Head of caudate nucleus (tissue), 42 donors: ENCODE results near the gene MYO1B.
"Not testable (repeated sequence)": the region's sequence is repeated elsewhere in the genome, so short reads cannot be mapped to it uniquely, and the experiment has no call there.

ENCODE experiments used
- DNase-seq, 42 donors: peaks; one replicate each; pipeline versions ENCODE4 v3.0.0 to v3.0.0-alpha.2; 2020 to 2021; ENCODE audit warnings: mixed read lengths in 7 of 42
- intact Hi-C: fragments of 100-400 bp; cut with DNase I; formaldehyde crosslinking; loops from one replicate; pipeline ENCODE4 v1.15.0; 2022

MYO1B gene

DNA sequence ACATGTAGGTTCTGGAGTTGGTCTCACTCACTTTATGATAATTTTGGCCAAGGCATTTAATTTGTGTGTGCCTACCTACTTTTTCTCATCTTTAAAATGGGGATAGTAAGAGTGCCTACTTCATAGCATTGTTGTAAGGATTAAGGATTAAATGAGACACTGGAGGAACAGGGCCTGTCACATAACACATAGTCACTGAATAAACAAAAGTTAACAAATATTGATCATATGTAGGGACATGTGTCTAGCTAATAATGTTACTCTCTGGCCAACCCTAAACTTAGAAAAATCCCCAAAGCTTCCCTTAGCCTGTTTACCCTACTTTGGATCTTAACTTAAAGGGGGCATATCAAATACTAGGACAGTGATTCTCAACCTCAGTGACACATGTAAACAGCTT, 169.9 kb downstream of the MYO1B start:
- intact Hi-C loops = no loop called here
- DNase-seq = no peak

DNA sequence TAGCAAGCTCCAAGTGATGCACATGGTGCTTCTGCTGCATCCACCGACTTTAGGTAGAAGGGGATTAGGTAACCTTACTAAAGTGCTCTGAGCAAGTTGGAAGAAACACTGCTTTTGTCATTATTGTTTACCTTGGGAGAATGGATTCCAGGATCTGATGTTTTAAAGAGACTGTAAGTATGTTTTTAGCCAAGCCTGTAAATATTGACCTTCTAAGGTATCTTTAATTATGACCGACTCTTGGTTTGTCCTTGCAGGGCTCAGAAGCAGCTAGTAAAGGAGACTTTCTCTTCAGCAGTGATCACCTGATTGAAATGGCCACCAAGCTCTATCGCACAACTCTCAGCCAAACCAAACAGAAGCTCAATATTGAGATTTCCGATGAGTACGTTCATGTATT, 170.7 kb downstream of the MYO1B start:
- intact Hi-C loops = no loop called here
- DNase-seq = no peak

DNA sequence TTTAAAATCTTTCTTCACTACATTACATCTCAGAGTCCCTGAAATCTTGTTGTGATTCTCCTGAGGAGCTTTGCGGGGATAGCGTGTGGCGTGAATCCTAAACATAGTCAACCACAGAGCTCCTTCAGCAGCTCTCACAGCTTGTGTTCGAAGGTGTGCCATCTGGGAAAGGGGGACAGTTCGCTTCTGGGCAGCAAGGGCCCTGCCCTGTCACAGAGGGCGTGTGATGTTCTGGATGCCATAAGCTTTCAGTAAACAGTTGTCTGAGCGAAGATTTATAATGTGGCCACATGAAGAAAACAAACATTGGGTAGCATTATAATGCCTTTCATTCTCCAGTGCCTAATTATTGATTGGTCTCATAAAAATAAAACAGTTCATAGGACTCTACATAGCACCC, 172.5 kb downstream of the MYO1B start:
- intact Hi-C loops = no loop called here
- no peak for DNase-seq

DNA sequence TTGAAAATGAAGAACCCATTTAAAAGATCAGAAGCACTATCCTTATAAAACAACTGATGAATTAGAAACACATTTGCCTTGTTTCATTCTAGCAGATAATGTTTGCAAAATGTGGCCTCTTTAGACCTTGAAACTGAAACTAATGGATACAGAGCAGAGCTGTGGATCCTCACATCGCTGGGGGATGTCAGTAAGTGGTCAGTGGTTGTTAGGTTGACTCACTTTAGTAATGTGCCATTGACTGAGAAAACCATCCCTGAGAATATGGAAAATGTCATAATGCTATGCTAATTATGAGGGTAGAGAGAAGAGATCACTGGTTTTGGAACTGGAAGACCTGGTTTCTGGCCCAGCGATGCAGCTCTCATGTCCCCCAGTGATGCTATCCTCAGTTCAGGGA, 176.7 kb downstream of the MYO1B start:
- intact Hi-C loops = no loop called here
- DNase-seq = no peak

DNA sequence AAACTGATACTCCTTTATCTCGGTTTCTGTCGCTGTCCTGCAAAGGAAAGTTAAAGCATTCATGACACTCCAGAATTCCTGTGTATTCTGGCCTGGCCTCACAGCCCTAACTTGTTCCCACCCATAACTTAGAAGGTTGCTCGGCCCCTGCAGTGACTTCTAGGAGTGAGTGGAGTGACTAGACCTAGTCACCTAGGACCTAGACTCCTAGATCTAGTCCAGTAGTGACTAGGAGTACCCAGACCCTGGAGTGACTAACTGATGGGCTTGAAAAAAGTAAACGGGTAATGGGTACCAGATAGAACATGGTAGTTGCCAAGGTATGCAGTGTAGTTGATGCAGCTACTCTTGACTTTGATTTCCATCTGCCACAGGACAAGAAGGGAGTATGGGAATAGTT, 181.8 kb downstream of the MYO1B start:
- intact Hi-C loops = no loop called here
- DNase-seq = no peak

DNA sequence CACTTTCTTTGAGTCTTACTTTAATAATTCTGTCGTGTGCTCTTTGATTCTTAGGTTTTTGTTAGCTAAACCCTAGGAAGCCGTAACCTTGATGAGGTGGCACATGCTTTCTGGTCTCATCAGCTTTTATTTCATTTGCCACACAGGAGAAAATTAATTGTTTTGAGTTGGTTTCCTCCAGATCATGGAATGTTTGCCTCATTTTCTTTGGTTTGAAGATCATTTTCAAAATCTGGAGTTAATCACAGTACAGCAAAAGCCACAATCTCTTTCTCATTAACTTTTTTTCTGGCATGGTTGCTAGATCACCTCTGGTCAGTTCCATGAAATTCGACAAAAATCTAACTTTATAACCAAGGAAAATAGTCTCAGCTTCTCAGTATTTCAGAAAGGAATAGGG, 182.9 kb downstream of the MYO1B start:
- no peak for DNase-seq

DNA sequence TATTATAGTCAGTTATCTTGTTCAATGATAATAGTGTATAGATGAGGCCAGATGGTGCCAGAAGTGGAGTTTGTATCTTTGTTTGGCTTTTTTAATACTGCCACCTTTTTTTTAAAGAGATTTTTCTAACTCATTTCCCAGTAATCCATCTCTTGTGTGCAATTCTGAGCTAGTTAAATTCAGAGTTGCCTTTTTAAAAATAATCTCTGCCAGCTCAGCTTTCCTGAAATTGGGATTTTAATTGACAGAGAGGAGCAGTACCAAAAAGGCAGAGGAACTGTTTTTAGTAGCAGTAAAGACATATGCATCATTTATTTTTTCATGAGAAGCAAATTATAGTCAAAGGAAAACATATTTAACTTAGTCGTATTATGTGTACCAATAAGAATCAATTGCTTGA, 185.3 kb downstream of the MYO1B start:
- no peak for DNase-seq
- intact Hi-C loops = no loop called here

More for the DNA sequence above, 182.9 kb downstream of the MYO1B start:
- intact Hi-C loops = no loop called here

DNA sequence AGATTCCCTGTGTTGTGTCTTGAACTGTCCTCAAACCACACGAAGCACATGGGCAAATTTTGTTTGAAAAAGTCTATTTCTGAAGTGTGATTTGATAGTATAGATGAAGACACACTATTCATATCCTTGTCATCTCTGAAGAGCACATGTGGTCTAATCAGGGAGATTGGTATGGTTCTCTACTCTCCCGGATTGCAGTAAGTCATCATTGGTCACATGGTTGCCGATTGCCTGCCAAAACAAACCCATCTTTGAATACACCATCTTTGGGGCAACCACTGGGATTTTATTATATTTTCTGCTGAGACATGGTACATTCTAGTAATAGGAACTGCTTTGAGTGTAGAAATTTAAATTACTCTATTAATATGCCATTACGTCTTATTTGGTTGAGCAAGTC, 186.9 kb downstream of the MYO1B start:
- DNase-seq = no peak
- intact Hi-C loops = no loop called here

DNA sequence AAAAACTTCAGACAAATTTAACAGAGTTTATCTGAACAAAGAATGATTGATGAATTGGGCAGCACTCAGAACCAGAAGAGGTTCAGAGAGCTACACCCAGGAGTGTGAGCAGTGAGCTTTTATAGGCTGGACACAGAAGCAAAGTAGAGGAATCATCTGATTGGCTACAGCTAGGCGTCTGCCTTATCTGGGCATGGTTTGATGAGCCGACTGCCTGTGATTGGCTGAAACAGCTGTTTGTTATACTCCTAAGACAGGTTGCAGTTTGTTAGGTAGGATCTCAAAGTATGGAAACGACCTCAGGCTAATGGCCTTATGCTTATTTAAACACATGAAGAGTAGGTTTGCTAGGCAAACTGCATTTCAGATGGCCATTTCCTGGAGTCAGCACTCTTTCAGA, 188.9 kb downstream of the MYO1B start:
- intact Hi-C loops = no loop called here
- DNase-seq = no peak

DNA sequence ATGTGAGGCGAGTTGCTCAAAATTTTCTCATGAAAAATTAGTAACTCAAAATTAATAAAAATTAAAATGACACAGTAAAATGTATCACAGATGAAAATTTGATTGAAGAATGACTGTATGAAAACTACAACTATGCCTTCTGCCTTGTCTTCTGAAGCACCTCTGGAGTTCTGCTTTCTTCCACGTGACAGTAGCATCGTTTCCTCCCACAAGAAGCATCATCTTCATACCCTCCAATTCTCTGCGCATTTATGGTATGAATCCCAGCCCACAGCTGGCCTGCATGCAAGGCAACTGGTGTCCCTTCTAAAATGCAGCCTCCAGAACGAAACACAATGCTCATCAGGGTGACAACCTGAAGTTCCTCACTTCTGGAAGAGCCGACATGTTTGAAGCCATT, 189.9 kb downstream of the MYO1B start:
- no peak for DNase-seq
- intact Hi-C loops = no loop called here

DNA sequence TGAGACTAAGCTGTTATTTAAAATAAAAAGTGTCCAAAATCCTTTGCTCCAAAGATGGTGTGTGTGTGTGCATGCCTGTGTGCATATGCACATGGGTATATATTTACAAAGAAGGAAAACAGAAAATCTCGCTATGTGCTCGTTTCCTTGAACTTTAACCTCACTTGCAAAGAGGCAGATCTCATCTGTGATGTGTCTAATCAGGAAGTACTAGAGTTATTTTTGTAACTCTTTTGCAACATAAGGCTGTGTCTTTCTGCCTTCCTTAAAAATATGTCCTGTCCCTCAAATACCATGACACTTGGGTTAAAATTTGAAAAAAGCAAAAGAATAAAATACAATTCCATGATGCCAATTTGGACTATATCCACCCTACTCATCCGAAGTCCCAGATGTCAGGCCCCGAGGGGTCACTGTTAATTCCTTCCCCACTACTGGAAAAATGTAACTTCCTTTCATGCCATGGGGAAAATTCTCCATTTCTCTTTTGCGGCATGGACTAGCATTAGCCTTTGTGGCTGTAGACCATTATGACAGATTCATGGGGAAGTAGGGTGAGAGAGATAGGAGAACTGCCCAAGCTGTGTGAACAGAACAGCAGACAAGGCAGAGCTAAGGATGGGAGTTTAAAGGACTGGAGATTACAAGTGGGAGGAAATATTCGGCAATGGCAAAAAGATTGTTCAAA, 191.3 kb downstream of the MYO1B start:
- intact Hi-C loops = no loop called here
- DNase-seq = no peak

DNA sequence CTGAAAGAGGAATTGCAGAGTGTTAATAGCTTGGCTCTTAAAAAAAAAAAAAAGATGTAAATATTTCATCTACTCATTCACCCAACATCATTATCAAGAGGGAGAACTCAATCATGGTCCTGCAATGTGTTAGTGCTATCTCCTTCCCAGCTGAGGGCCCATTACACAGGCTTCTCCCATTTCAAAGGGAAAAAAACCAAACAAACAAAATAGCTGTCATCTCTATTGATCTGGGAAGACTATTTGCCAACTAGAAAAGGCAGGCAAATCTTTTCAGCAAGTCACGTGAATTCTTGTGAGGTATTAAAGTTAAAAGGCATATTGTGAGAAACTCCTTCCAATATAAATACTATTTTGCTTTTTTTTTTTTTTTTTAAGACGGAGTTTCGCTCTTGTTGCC, 194.3 kb downstream of the MYO1B start:
- intact Hi-C loops = no loop called here
- DNase-seq = no peak

DNA sequence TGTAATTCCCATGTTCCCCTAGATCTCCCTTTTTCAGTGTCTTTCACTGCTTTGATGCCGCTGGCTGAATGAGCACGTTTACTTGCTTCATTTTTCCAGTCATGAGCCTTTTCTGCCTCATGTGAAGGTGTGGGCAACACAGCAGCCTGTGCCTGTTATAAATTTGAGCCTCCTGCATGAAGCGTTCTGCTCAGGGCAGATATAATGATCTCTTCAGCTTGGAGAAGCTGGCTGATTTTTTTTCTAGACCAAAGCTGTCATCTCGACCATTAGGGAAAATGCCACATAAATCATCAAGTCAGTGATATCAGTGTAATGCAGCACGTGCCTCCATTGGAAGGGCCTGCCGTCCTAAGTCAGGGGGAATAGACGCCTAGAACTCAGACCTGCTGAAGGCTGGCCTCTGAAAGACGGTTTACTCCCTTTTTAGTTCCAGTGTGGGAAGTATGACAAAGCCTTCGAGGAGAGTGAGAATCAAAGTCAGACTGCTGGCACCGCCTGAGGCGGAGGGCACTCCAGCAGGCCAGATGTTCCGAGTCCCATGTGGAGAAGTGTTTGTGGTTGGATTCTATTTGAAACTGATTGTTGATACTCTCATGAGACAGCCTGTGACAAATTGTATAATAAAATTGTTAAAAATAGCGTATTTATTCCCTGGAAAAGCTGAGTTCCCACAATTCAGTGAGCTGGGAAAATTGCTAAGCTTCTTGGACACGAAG, 196.5 kb downstream of the MYO1B start:
- intact Hi-C loops = no loop called here
- peak in 2 of 42 donors; percentile 4 to 6 for DNase-seq

DNA sequence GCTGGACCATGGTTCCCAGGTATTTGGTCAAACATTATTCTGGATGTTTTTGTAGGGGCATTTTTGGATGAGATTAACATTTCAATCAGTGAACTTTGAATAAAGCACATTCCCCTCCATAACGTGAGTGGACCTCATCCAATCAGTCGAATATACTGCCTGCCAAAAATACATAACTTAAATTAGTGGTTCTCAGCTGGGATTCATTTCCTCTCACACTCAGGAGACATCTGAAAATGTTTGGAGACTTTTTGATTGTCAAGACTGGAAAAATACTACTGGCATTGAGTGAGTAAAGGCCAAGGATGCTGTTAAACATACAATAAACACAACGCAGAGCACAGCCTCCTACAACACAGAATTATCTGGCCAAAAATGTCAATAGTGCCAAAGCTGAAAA, 198.2 kb downstream of the MYO1B start:
- intact Hi-C loops = no loop called here
- no peak for DNase-seq

DNA sequence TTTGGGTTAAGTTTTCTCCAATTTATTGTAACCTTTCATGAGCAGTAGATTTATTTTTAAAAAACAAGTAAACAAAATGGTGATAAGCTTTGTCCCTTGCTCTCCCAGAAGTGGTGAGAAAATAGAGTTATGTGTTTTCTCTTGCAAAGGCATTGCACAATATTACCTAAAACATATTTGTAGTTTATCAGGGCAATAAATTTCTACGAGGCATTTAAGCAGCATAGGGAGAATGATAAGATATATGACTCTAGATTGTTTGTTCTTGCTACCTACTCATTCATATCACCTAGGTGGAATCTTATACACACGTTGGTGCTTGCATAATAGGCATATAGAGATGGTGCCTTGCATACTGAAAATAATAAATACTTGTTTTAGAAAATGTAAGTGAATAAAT, 201.7 kb downstream of the MYO1B start:
- intact Hi-C loops = no loop called here

DNA sequence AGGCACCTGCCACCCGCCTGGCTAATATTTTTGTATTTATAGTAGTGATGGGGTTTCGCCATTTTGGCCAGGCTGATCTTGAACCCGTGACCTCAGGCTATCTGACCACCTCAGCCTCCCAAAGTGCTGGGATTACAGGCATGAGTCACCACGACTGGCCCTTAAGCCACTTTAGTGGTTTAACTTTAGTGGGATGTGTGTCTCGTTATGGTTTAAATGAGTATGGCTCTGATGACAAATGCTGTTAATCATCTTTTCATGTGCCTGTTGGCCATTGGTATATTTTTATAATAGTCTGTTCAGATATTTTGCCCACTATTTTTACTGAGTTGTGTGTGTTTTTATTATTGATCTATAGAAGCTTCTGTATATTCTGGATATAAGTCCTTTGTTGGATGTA, 205.9 kb downstream of the MYO1B start:
- no peak for DNase-seq
- intact Hi-C loops = no loop called here

More for the DNA sequence above, 201.7 kb downstream of the MYO1B start:
- DNase-seq = no peak

DNA sequence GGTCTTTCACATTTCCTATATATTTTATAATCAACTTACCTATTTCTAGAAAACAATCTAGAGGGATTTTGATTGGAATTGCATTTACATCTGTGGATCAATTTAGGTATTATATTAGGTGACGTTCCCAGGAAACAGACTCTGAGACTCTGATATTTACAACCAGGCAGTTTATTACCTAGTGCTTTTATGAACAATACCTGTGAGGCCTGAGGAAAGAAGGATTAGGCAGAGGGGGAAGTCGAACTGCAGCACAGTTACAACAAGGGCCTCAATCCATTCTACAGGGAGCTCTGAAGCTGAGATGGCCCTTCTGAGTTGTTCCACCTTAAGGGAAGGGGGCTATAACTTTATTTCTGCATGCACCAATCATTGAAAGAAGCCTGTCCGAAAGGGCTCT, 206.9 kb downstream of the MYO1B start:
- DNase-seq = no peak
- intact Hi-C loops = no loop called here

DNA sequence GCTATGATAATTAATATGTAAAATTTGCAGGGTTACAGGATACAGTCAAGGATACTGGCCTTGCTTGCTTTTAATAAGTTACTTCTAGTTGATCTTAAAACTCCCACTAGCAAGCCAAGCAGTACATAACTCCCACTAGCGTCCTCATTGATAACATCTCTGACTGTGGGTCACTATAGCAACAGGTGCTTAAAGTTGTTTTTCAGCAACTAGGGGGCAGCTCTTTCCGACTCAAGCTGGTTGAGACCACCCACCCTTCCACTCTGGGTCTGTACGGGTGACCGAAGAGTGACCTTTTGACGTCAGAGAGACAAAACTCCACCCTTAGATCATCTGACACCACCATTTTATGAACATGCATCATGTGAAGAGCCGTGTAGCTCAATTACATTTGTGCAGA, 208.6 kb downstream of the MYO1B start:
- intact Hi-C loops = no loop called here
- DNase-seq = no peak

DNA sequence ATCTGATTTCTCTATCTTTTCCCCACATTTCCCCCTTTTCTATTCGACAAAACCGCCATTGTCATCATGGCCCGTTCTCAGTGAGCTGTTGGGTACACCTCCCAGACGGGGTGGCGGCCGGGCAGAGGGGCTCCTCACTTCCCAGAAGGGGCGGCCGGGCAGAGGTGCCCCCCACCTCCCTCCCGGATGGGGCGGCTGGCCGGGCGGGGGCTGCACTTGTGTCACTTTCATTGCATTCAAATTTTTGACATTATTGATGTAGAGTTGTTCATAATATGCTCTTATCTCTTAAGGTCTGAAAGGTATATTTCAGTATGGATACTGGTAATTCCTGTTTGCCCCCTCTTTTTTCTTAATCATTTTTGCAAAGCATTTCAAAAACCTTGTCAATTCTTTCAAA, 211.3 kb downstream of the MYO1B start:
- DNase-seq, intact Hi-C loops: not testable (repeated sequence)

DNA sequence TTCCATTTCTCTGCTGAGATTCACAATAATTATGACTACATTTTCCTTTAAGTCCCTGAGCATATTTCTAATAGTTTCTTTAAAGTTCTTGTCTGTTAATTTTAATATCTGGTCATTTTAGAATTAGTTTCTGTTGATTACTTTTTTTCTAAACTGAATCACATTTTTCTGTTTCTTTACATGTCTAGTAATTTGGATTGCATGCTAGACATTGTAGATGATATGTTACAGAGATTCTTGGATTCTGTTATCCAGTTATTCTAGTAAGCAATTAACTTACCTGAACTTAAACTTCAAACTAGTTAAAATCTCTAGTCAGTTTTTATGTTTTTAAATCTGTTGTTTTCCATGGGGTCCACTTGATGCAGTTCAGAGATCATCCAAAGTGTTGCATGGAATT, 214.0 kb downstream of the MYO1B start:
- DNase-seq = no peak
- intact Hi-C loops = no loop called here

DNA sequence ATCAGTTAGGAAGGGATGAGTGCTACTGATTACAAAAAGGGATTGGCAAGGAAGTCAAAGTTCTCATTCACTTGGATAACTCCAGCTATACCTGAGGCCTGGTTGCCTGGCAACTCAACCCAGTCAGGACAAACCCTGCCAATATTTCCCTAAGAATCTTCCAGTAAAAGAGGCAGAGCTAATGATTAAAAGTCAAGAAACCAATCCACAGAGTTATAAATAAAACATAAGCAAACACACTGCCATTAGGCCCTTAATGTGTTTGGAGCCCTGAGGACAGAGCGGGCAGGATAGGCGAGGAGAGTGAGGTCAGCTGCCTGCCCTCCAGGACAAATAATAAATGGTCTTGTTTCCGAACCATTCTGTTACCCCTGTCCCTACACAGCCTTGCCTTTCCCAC, 217.2 kb downstream of the MYO1B start:
- no peak for DNase-seq
- intact Hi-C loops = no loop called here
